Esophagus squamous epithelium (tissue), 5 donors: Measurements from ENCODE around the gene C5AR2. TPM values are rescaled to one million over a fixed set of nuclear protein-coding genes. Genes with fewer than 3 reads are reported as not detected.

Experiments
- DNase-seq: peaks from one replicate; lab custom pipeline; 2025; lab: John Stamatoyannopoulos, UW
- H3K27ac ChIP-seq, 4 donors: fragments of 200-600 bp; sonication (generic); one replicate each; pipeline ENCODE4 v1.5.1; 2016 to 2019; ENCODE audit warnings: mild to moderate bottlenecking in 1 of 4
- H3K27me3 ChIP-seq, 4 donors: fragments of 200-600 bp; sonication (generic); 1 replicate in 3 of 4; 2 replicates in 1 of 4; pipeline versions ENCODE4 v1.5.1 to v1.6.0; 2017 to 2021; ENCODE audit warnings: antibody characterized with exemption in 1 of 4
- H3K36me3 ChIP-seq, 3 donors: fragments of 200-600 bp; sonication (generic); one replicate each; pipeline ENCODE4 v1.5.1; 2016 to 2019
- H3K4me1 ChIP-seq, 3 donors: fragments of 200-600 bp; sonication (generic); one replicate each; pipeline ENCODE4 v1.5.1; 2017 to 2019
- H3K4me3 ChIP-seq, 4 donors: fragments of 200-600 bp; sonication (generic); 1 replicate in 3 of 4; 2 replicates in 1 of 4; pipeline ENCODE4 v1.5.1; 2016 to 2019; ENCODE audit warnings: mild to moderate bottlenecking in 2 of 4, moderate library complexity in 1 of 4
- H3K9me3 ChIP-seq, 3 donors: fragments of 200-600 bp; sonication (generic); one replicate each; pipeline ENCODE4 v1.5.1; 2016 to 2019
- CTCF ChIP-seq, 6 experiments: fragments of 450-650 bp in 4 of 6; fragments of 200-600 bp in 2 of 6; sonication (generic) in 2 of 6; IDR thresholded peaks; one replicate each; pipeline ENCODE4 v1.5.1; 2016 to 2019; ENCODE audit warnings: antibody characterized with exemption in 6 of 6, mild to moderate bottlenecking in 4 of 6, moderate library complexity in 4 of 6
- POLR2A ChIP-seq, 4 donors: fragments of 450-650 bp; IDR thresholded peaks; one replicate each; pipeline ENCODE4 v1.6.1; 2017; ENCODE audit warnings: antibody characterized with exemption in 4 of 4, mild to moderate bottlenecking in 4 of 4, moderate library complexity in 3 of 4
- WGBS, 2 donors: methylation state at CpG; one replicate each; pipeline ENCODE4 v1.1.5; 2018; 5-methylcytosine and 5-hydroxymethylcytosine counted together
- intact Hi-C: fragments of 100-400 bp; cut with DNase I; formaldehyde crosslinking; loops from one replicate; pipeline ENCODE4 v1.15.0; 2022
- total RNA-seq, 4 donors: library from RNA; depleted of rRNA; stranded (reverse); fragments of >200 nt; gene quantifications; one replicate each; pipeline ENCODE4 v1.1.0, GENCODE V29; 2016
- donor health status: DM: yes; HTN: yes; CAD: no.

Gene C5AR2
- total RNA-seq, 4 donors from 2014 or later, result 0.21 to 1.3 (median 0.63) TPM

DNA sequence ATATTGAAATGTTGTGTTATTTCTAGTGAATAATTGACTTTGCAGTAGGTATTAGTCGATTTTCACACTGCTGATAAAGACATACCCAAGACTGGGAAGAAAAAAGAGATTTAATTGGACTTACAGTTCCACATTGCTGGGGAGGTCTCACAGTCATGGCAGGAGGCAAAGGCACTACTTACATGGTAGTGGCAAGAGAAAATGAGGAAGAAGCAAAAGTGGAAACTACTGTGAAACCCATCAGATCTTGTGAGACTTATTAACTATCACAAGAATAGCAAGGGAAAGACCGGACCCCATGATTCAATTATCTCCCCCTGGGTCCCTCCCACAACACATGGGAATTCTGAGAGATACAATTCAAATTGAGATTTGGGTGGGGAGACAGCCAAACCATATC is 9.9 kb upstream of the C5AR2 start:
- Histone ChIP-seq H3K36me3 (no peaks in the 10 kb centered on the region), H3K4me1 (no peaks in the 10 kb centered on the region), H3K27me3 (peaks cover 0 to 58% (median 0%) of the 10 kb centered on the region in 4 donors), H3K4me3 (no peak overlapping the region), H3K9me3 (no peaks in the 10 kb centered on the region), H3K27ac (no peak overlapping the region)
- WGBS, 2 donors, result 59 to 66% methylated on average over 2 of the region's 2 CpGs
- peak in 1 of 4 donors; percentile 6 for TF ChIP-seq POLR2A (IDR thresholded peaks at IDR 0.05)
- no peak for TF ChIP-seq CTCF (IDR thresholded peaks at IDR 0.05)
- no peak for DNase-seq
- intact Hi-C loops, result no loop called here

DNA sequence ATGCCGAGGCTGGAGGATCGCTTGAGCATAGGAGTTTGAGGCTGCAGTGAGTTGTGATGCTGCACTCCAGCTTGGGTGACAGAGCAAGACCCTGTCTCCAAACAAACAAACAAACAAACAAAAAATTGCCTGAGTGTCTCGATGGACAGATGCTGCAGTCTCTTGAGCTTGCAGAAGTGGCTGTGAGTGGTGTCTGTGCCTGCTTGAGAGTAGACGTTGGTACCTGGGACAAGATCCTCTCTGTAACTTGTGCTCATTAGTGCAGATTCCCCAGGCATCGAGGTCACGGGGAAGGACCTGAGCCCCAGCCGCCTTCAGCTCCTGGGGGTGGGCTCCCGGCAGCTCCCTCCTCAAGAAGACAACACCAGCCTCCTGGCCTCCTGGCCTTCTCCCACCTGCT is 8.6 kb upstream of the C5AR2 start:
- TF ChIP-seq CTCF (IDR thresholded peaks at IDR 0.05) (no peak), POLR2A (IDR thresholded peaks at IDR 0.05) (no peak)
- no peak for DNase-seq
- no peaks in the 10 kb centered on the region for H3K4me1 ChIP-seq
- no peaks in the 10 kb centered on the region for H3K36me3 ChIP-seq
- peaks cover 0 to 53% (median 0%) of the 10 kb centered on the region in 4 donors for H3K27me3 ChIP-seq
- WGBS, 2 donors, result 63 to 67% methylated on average over 5 to 8 of the region's 8 CpGs
- peak overlapping the region in 1 of 4 donors; percentile 48 for H3K27ac ChIP-seq
- intact Hi-C loops, result no loop called here
- H3K4me3 ChIP-seq, result no peak overlapping the region
- H3K9me3 ChIP-seq, result no peaks in the 10 kb centered on the region

- no peak for TF ChIP-seq POLR2A (IDR thresholded peaks at IDR 0.05)
- TF ChIP-seq CTCF (IDR thresholded peaks at IDR 0.05), result no peak
- intact Hi-C loops, result no loop called here
Observed at GRCh38 chr19:47323872-47324271, 8.1 kb upstream of the C5AR2 start.

GRCh38 chr19:47324502-47324901 is 7.5 kb upstream of the C5AR2 start:
- Histone ChIP-seq H3K4me1 (no peaks in the 10 kb centered on the region), H3K9me3 (no peaks in the 10 kb centered on the region), H3K4me3 (no peak overlapping the region), H3K27me3 (peaks cover 0 to 50% (median 0%) of the 10 kb centered on the region in 4 donors), H3K27ac (peak overlapping the region in 3 of 4 donors; percentile 34 to 64 (median 48)), H3K36me3 (no peaks in the 10 kb centered on the region)
- no peak for DNase-seq
- WGBS, 2 donors, result 30 to 41% methylated on average over 4 to 6 of the region's 9 CpGs
- TF ChIP-seq POLR2A (IDR thresholded peaks at IDR 0.05), result peak in 1 of 4 donors; percentile 20
- TF ChIP-seq CTCF (IDR thresholded peaks at IDR 0.05), result no peak
- intact Hi-C loops, result no loop called here

More at GRCh38 chr19:47323872-47324271, 8.1 kb upstream of the C5AR2 start:
- 77 to 79% methylated on average over 12 of the region's 12 CpGs for WGBS, 2 donors
- no peaks in the 10 kb centered on the region for H3K9me3 ChIP-seq
- H3K27me3 ChIP-seq, result peaks cover 0 to 49% (median 0%) of the 10 kb centered on the region in 4 donors
- no peaks in the 10 kb centered on the region for H3K36me3 ChIP-seq
- H3K27ac ChIP-seq, result peak overlapping the region in 3 of 4 donors; percentile 34 to 64 (median 48)
- H3K4me1 ChIP-seq, result no peaks in the 10 kb centered on the region
- no peak for DNase-seq
- H3K4me3 ChIP-seq, result no peak overlapping the region

DNA sequence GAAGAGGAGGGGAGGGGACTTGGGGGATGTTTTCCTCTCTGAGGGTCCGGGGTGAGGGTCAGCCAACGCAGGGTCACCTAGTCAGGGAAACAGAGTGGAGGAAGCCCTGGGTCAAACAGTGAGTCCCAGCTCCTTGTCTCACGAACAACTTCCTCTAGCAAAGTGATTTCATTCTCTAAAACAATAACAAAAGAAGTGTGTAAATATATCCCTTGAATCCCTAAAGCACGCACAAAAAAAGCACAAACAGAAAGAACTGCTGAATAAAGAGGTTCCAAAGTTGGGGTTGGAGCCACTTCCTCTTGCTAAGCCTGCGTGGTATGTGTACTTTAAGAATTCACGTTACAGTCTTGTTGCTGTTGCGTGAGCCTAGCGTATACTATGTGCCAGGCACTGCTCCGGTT is 1.5 kb upstream of the C5AR2 start:
- no peaks in the 10 kb centered on the region for H3K9me3 ChIP-seq
- TF ChIP-seq POLR2A (IDR thresholded peaks at IDR 0.05) (peak in 1 of 4 donors; percentile 16), CTCF (IDR thresholded peaks at IDR 0.05) (no peak)
- intact Hi-C loops, result no loop called here
- no peak for DNase-seq
- H3K36me3 ChIP-seq, result no peaks in the 10 kb centered on the region
- H3K4me3 ChIP-seq, result peak overlapping the region in 1 of 4 donors; percentile 15
- WGBS, 2 donors, result 10 to 23% methylated on average over 9 of the region's 9 CpGs
- peak overlapping the region; percentile 56 to 79 (median 69) for H3K27ac ChIP-seq
- H3K27me3 ChIP-seq, result peaks cover 0 to 5% (median 0%) of the 10 kb centered on the region in 4 donors
- H3K4me1 ChIP-seq, result peaks cover 0 to 23% (median 0%) of the 10 kb centered on the region in 3 donors
